HG02571 (cell line): ENCODE data around the gene PCNX3.
A peak's percentile ranks its signal among the peaks of the same experiment; 100 is the strongest.
"Not testable (repeated sequence)": the region's sequence is repeated elsewhere in the genome, so short reads cannot be mapped to it uniquely, and the experiment has no call there.

Experiments
- ATAC-seq: cut with Tn5 transposase; IDR thresholded peaks from one replicate; pipeline ENCODE4 v1.9.1; 2021; ENCODE audit warnings: mild to moderate bottlenecking, moderate library complexity; ENCODE audit not compliant: unreplicated experiment

The PCNX3 gene

GRCh38 chr11:65652511-65653228 is 37.1 kb downstream of the PCNX3 start:
- peak; percentile 61 for ATAC-seq

GRCh38 chr11:65653229-65654225 is 38.0 kb downstream of the PCNX3 start:
- ATAC-seq: no peak

GRCh38 chr11:65654375-65655349 is 39.1 kb downstream of the PCNX3 start:
- ATAC-seq: no peak

GRCh38 chr11:65655570-65656332 is 40.2 kb downstream of the PCNX3 start:
- ATAC-seq: no peak

- no peak for ATAC-seq
These were observed 41.9 kb downstream of the PCNX3 start for GRCh38 chr11:65657426-65657825.

- ATAC-seq: no peak
These were observed 42.8 kb downstream of the PCNX3 start for GRCh38 chr11:65658174-65659021.

- ATAC-seq: no peak
These were observed 44.5 kb downstream of the PCNX3 start for GRCh38 chr11:65660038-65660437.

- ATAC-seq: not testable (repeated sequence)
These were observed 45.3 kb downstream of the PCNX3 start for GRCh38 chr11:65660908-65661307.

GRCh38 chr11:65661599-65662246 is 46.1 kb downstream of the PCNX3 start:
- no peak for ATAC-seq

- no peak for ATAC-seq
These were observed 46.7 kb downstream of the PCNX3 start for GRCh38 chr11:65662247-65662798.

- ATAC-seq: peak; percentile 82
These were observed 47.4 kb downstream of the PCNX3 start, which contains the start of gene RELA for GRCh38 chr11:65662799-65663638. RELA (minus strand) TSS chr11:65662916; CDS start chr11:65662832, 84 bp downstream.

- no peak for ATAC-seq
These were observed 48.1 kb downstream of the PCNX3 start for GRCh38 chr11:65663639-65664200.

- ATAC-seq: no peak
These were observed 56.7 kb downstream of the PCNX3 start for GRCh38 chr11:65672180-65672860.

- ATAC-seq: no peak
These were observed 57.4 kb downstream of the PCNX3 start for GRCh38 chr11:65672982-65673381.

- ATAC-seq: no peak
These were observed 64.7 kb downstream of the PCNX3 start for GRCh38 chr11:65680192-65680743.

- ATAC-seq: not testable (repeated sequence)
These were observed 67.9 kb downstream of the PCNX3 start for GRCh38 chr11:65683480-65683879.
